Left ventricle myocardium inferior (tissue), 1 donor: ENCODE data around the gene CCM2L. TPM values are rescaled to one million over a fixed set of nuclear protein-coding genes. Genes with fewer than 3 reads are reported as not detected.

Experiments used
- DNase-seq: peaks from one replicate; pipeline ENCODE4 v3.0.0-alpha.2; 2020
- H3K27ac ChIP-seq: fragments of 200-600 bp; replicated peaks from 2 replicates; pipeline ENCODE4 v1.8.0; 2021
- H3K27me3 ChIP-seq: fragments of 200-600 bp; 2 replicates; pipeline ENCODE4 v1.8.0; 2021; ENCODE audit warnings: low read depth
- H3K36me3 ChIP-seq: fragments of 200-600 bp; 2 replicates; pipeline ENCODE4 v1.8.0; 2021
- H3K4me1 ChIP-seq: fragments of 200-600 bp; 2 replicates; pipeline ENCODE4 v1.8.0; 2021
- H3K4me3 ChIP-seq: fragments of 200-600 bp; 2 replicates; pipeline ENCODE4 v1.8.0; 2021; ENCODE audit warnings: mild to moderate bottlenecking, moderate library complexity
- H3K9me3 ChIP-seq: fragments of 200-600 bp; replicated peaks from 2 replicates; pipeline ENCODE4 v1.8.0; 2021
- intact Hi-C: fragments of 100-400 bp; cut with micrococcal nuclease; formaldehyde crosslinking; loops from one replicate; pipeline ENCODE4 v1.11.0; 2022
- total RNA-seq: library from RNA; stranded (reverse); fragmentation: NEBNext Ultra II Directional; extraction: Animal tissue kit (Norgen Biotek cat#: 25700); gene quantifications from one replicate; pipeline ENCODE4 v1.2.1, GENCODE V29; 2021
- TF ChIP-seq, protein P1 (sequence below): fragments of 200-600 bp; IDR thresholded peaks from 2 replicates; pipeline ENCODE4 v1.8.0; 2021; ENCODE audit warnings: antibody characterized with exemption, mild to moderate bottlenecking, borderline replicate concordance
- donor health status: DM: no; HTN: yes; CAD: no; lungs with severe emphysema.

The CCM2L gene
- total RNA-seq, 1 donor from 2014 or later: 7.5 TPM

DNA sequence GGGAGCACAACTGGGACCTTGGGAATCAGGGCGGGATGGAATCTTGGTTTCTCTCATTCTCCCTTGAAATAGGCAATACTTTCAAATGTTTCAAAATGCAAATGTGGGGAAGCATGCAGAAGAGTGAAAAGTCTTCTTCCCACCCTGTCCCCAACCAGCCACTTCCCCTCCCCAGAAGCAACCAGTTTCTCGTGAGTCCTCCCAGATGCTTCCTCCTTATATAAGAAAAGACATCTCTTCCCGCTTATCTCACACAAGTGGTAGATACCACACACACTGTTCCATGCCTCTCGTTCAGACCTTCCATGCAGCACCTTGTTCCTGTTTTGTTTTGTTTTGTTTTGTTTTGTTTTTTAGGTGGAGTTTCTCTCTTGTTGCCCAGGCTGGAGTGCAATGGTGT is 67.0 kb downstream of the CCM2L start:
- intact Hi-C loops: no loop called here
- DNase-seq: no peak
- Histone ChIP-seq H3K36me3 (no peaks in the 10 kb centered on the region), H3K4me1 (no peaks in the 10 kb centered on the region), H3K4me3 (no peak overlapping the region), H3K9me3 (no peaks in the 10 kb centered on the region), H3K27ac (no peak overlapping the region), H3K27me3 (peaks cover 42% of the 10 kb centered on the region)
- TF ChIP-seq, protein P1, sequence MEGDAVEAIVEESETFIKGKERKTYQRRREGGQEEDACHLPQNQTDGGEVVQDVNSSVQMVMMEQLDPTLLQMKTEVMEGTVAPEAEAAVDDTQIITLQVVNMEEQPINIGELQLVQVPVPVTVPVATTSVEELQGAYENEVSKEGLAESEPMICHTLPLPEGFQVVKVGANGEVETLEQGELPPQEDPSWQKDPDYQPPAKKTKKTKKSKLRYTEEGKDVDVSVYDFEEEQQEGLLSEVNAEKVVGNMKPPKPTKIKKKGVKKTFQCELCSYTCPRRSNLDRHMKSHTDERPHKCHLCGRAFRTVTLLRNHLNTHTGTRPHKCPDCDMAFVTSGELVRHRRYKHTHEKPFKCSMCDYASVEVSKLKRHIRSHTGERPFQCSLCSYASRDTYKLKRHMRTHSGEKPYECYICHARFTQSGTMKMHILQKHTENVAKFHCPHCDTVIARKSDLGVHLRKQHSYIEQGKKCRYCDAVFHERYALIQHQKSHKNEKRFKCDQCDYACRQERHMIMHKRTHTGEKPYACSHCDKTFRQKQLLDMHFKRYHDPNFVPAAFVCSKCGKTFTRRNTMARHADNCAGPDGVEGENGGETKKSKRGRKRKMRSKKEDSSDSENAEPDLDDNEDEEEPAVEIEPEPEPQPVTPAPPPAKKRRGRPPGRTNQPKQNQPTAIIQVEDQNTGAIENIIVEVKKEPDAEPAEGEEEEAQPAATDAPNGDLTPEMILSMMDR: no peak

DNA sequence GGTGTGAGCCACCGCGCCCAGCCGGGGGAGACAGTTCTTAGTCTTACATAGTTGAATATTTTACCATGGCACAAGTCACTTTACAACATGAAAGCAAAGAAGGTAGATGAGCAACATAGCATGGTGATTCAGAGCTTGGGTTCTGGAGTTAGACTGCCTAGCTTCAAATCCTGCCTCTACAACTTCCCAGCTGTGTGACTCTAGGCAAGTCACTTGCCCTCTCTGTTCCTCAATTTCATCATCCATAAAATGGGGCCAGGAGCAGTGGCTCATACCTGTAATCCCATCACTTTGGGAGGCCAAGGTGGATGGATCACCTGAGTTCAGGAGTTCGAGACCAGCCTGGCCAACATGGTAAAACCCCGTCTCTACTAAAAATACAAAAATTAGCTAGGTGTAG is 68.1 kb downstream of the CCM2L start:
- Histone ChIP-seq H3K4me1 (no peaks in the 10 kb centered on the region), H3K4me3 (no peak overlapping the region), H3K36me3 (no peaks in the 10 kb centered on the region), H3K9me3 (no peaks in the 10 kb centered on the region), H3K27ac (no peak overlapping the region), H3K27me3 (peaks cover 52% of the 10 kb centered on the region)
- TF ChIP-seq, protein P1: no peak
- no peak for DNase-seq
- intact Hi-C loops: no loop called here

DNA sequence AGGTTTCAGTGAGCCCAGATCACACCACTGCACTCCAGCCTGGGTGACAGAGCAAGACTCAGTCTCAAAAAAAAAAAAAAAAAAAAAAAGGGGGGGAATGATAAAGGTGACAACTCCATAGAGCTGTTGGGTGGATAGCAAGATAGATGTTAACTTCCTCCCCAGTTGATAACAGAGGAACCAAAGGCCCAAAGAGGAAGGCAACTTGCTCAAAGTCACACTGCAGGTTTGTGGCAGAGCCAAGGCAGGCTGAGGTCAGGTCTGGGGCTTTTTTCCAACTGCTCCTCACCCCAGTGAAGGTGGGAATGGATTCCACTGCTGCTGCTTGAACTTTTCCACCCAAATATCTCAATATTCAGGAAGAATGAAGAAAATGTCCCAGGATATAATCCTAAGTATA is 68.6 kb downstream of the CCM2L start:
- Histone ChIP-seq H3K27ac (no peak overlapping the region), H3K36me3 (no peaks in the 10 kb centered on the region), H3K4me3 (no peak overlapping the region), H3K27me3 (peaks cover 54% of the 10 kb centered on the region), H3K4me1 (no peaks in the 10 kb centered on the region), H3K9me3 (no peaks in the 10 kb centered on the region)
- no peak for DNase-seq
- intact Hi-C loops: no loop called here
- TF ChIP-seq, protein P1: no peak

DNA sequence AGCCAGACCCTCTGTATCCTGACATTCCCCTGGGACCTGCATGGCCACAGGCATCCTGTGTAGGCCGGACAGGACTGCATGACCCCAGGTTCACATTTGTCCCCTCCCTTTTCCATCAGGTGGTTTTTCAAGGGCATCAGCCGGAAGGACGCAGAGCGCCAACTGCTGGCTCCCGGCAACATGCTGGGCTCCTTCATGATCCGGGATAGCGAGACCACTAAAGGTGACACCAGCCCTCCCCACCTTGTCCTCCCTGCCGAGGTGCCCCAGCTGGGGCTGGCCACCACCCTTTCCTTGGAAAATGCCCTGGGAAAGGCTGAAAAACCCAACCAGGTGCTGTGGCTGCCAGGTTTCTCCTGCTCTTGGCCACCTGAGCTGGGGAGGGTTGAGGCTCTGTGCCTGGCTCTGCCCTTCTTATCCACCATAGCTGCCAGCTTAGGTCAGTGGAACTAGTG is 69.4 kb downstream of the CCM2L start:
- TF ChIP-seq, protein P1: no peak
- Histone ChIP-seq H3K27ac (no peak overlapping the region), H3K27me3 (peaks cover 55% of the 10 kb centered on the region), H3K9me3 (no peaks in the 10 kb centered on the region), H3K4me1 (no peaks in the 10 kb centered on the region), H3K36me3 (no peaks in the 10 kb centered on the region), H3K4me3 (no peak overlapping the region)
- intact Hi-C loops: no loop called here
- DNase-seq: no peak

DNA sequence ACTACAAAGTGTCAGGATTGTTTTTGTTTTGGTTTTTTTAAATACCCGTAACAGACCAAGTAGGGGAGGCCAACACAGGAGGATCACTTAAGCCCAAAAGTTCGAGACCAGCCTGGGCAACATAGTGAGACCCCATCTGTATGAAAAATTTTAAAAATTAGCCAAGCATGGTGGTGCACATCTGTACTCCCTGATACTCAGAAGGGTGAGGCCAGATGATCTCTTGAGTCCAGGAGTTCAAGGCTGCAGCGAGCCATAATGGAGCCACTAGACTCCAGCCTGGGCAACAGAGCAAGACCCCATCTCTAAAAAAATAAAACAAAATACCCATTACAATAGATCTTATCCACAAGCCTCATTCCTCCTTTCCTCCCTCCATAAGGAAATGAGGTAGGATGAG is 70.5 kb downstream of the CCM2L start:
- peaks cover 49% of the 10 kb centered on the region for H3K27me3 ChIP-seq
- no peak for DNase-seq
- no peak overlapping the region for H3K4me3 ChIP-seq
- TF ChIP-seq, protein P1: no peak
- no peak overlapping the region for H3K27ac ChIP-seq
- intact Hi-C loops: no loop called here
- no peaks in the 10 kb centered on the region for H3K36me3 ChIP-seq
- H3K4me1 ChIP-seq: no peaks in the 10 kb centered on the region
- H3K9me3 ChIP-seq: no peaks in the 10 kb centered on the region

Other genes with a start within 250 kb of the CCM2L start
- gene MYLK2, start 191.1 kb upstream of the CCM2L start, total RNA-seq: 0.25 TPM
- 1.6 TPM for gene FOXS1, start 164.8 kb upstream of the CCM2L start, total RNA-seq
- gene DUSP15, start 139.9 kb upstream of the CCM2L start, total RNA-seq: 5.1 TPM
- gene TTLL9, start 139.8 kb upstream of the CCM2L start, total RNA-seq: 0.05 TPM
- 10.4 TPM for gene PDRG1, start 58.4 kb upstream of the CCM2L start, total RNA-seq
- not detected for gene XKR7, start 42.3 kb upstream of the CCM2L start, total RNA-seq
- 4.3 TPM for gene HCK, start 41.8 kb downstream of the CCM2L start, total RNA-seq
- gene TM9SF4, start 99.3 kb downstream of the CCM2L start, total RNA-seq: 27.0 TPM
- 7.3 TPM for gene PLAGL2, start 197.3 kb downstream of the CCM2L start, total RNA-seq
- gene POFUT1, start 197.4 kb downstream of the CCM2L start, total RNA-seq: 28.9 TPM